Kidney (tissue), 14 donors: ENCODE results near the gene NUDCD3. TPM values are rescaled to one million over a fixed set of nuclear protein-coding genes. Genes with fewer than 3 reads are reported as not detected.
A peak's percentile ranks its signal among the peaks of the same experiment; 100 is the strongest.

Experiments used
- DNase-seq, 5 donors: peaks; one replicate each; pipeline ENCODE4 v3.0.0-alpha.2; 2013 to 2020
- FAIRE-seq: peaks from 2 replicates; lab custom pipeline; 2012; peaks lifted over from hg19 to GRCh38; lab: Jason Lieb, UNC
- H3K27ac ChIP-seq, 2 donors: one replicate each; pipeline ENCODE4 v1.7.0; 2013; ENCODE audit warnings: low read depth in 2 of 2, low read length in 2 of 2, inconsistent platforms in 1 of 2
- H3K27me3 ChIP-seq: one replicate; pipeline ENCODE4 v1.7.1; 2013; ENCODE audit warnings: low read length, inconsistent platforms; ENCODE audit not compliant: control insufficient read depth, insufficient read depth
- H3K36me3 ChIP-seq, 3 donors: one replicate each; pipeline versions ENCODE4 v1.7.0 to v1.7.1; 2013; ENCODE audit warnings: low read length in 3 of 3, control low read depth in 1 of 3, inconsistent platforms in 1 of 3; ENCODE audit not compliant: insufficient read depth in 3 of 3, control insufficient read depth in 2 of 3
- H3K4me1 ChIP-seq, 3 donors: one replicate each; pipeline versions ENCODE4 v1.7.0 to v1.7.1; 2013; ENCODE audit warnings: low read length in 3 of 3, inconsistent platforms in 1 of 3, low read depth in 1 of 3; ENCODE audit not compliant: control insufficient read depth in 2 of 3, insufficient read depth in 2 of 3
- H3K4me3 ChIP-seq, 3 donors: one replicate each; pipeline versions ENCODE4 v1.7.0 to v1.8.1; 2013; ENCODE audit warnings: low read length in 3 of 3, control low read depth in 1 of 3, inconsistent platforms in 1 of 3
- H3K9ac ChIP-seq, 3 donors: one replicate each; pipeline versions ENCODE4 v1.7.0 to v1.7.1; 2013; ENCODE audit warnings: low read length in 3 of 3, control low read depth in 1 of 3, inconsistent platforms in 1 of 3
- H3K9me3 ChIP-seq, 3 donors: one replicate each; pipeline versions ENCODE4 v1.7.0 to v1.7.1; 2013; ENCODE audit warnings: low read length in 3 of 3, control low read depth in 1 of 3, inconsistent platforms in 1 of 3; ENCODE audit not compliant: control insufficient read depth in 2 of 3, insufficient read depth in 1 of 3
- CTCF ChIP-seq: IDR thresholded peaks from 3 replicates; pipeline ENCODE4 v1.5.1; 2012; ENCODE audit warnings: mild to moderate bottlenecking, moderate library complexity, borderline replicate concordance; ENCODE audit not compliant: insufficient read depth; ENCODE audit errors: extremely low read depth
- intact Hi-C: fragments of 100-400 bp; cut with DNase I; formaldehyde crosslinking; loops from one replicate; pipeline ENCODE4 v1.11.1; 2022
- polyA plus RNA-seq: library from polyadenylated mRNA; stranded (reverse); fragments of 350-450 nt; fragmentation: Illumina TruSeq; extraction: RNeasy Lipid Tissue Mini Kit (QIAGEN cat#74804); gene quantifications from one replicate; pipeline ENCODE4 v1.2.3, GENCODE V29; 2014; ENCODE audit warnings: low read depth, low replicate concordance; ENCODE audit not compliant: insufficient read depth
- total RNA-seq: library from RNA; stranded (reverse); fragmentation: NEBNext Ultra II Directional; extraction: Animal tissue kit (Norgen Biotek cat#: 25700); gene quantifications from one replicate; pipeline ENCODE4 v1.2.1, GENCODE V29; 2021
- donor health status: control.
- donor health status: control.
- donor health status: control.
- donor health status: control.
- donor health status: control.
- donor health status: DM: yes; HTN: yes; CAD: no.
- donor health status: Normal renal cell carcinoma (clear cell type).

Gene NUDCD3
- total and polyA plus RNA-seq, 2 donors from 2014 or later, result 37.9 to 97.7 TPM

GRCh38 chr7:44390701-44391100 lies 99.8 kb downstream of the NUDCD3 start:
- Histone ChIP-seq H3K4me3 (no peak overlapping the region), H3K27ac (no peak overlapping the region), H3K9me3 (no peaks in the 10 kb centered on the region), H3K27me3 (no peaks in the 10 kb centered on the region), H3K9ac (no peak overlapping the region), H3K36me3 (peaks cover 4 to 49% (median 21%) of the 10 kb centered on the region in 3 donors), H3K4me1 (no peaks in the 10 kb centered on the region)
- DNase-seq, result peak in 2 of 5 donors; percentile 1 to 11
- no peak for FAIRE-seq
- intact Hi-C loops, result no loop called here
- TF ChIP-seq CTCF, result no peak

GRCh38 chr7:44388089-44388970 lies 102.1 kb downstream of the NUDCD3 start:
- no peak for TF ChIP-seq CTCF
- H3K4me1 ChIP-seq, result no peaks in the 10 kb centered on the region
- peaks cover 4 to 46% (median 22%) of the 10 kb centered on the region in 3 donors for H3K36me3 ChIP-seq
- H3K27me3 ChIP-seq, result no peaks in the 10 kb centered on the region
- H3K9ac ChIP-seq, result no peak overlapping the region
- intact Hi-C loops, result no loop called here
- no peak overlapping the region for H3K4me3 ChIP-seq
- no peak for FAIRE-seq
- H3K27ac ChIP-seq, result no peak overlapping the region
- H3K9me3 ChIP-seq, result no peaks in the 10 kb centered on the region
- DNase-seq, result peak in 2 of 5 donors; percentile 4 to 11

GRCh38 chr7:44387389-44387788 lies 103.1 kb downstream of the NUDCD3 start:
- no peak overlapping the region for H3K4me3 ChIP-seq
- DNase-seq (peak in 2 of 5 donors; percentile 5 to 14), FAIRE-seq (no peak)
- intact Hi-C loops, result no loop called here
- no peaks in the 10 kb centered on the region for H3K4me1 ChIP-seq
- H3K36me3 ChIP-seq, result peaks cover 4 to 41% (median 20%) of the 10 kb centered on the region in 3 donors
- no peaks in the 10 kb centered on the region for H3K27me3 ChIP-seq
- no peak overlapping the region for H3K27ac ChIP-seq
- H3K9ac ChIP-seq, result no peak overlapping the region
- no peak for TF ChIP-seq CTCF
- H3K9me3 ChIP-seq, result no peaks in the 10 kb centered on the region
